Neural cell (in vitro differentiated cells): Measurements from ENCODE around the gene ZCCHC24.

Experiments
- EP300 ChIP-seq: fragments of 450-650 bp; conservative IDR thresholded peaks from 2 replicates; pipeline ENCODE4 v1.6.1; 2014; ENCODE audit warnings: antibody characterized with exemption, mild to moderate bottlenecking, moderate library complexity; ENCODE audit not compliant: poor library complexity, severe bottlenecking
- EZH2 ChIP-seq: fragments of 200-600, 300-800 bp; shearing (Covaris generic), sonication (generic); IDR thresholded peaks from 2 replicates; pipeline ENCODE4 v1.6.1; 2014; ENCODE audit warnings: antibody characterized with exemption, low read length, borderline replicate concordance, mild to moderate bottlenecking; ENCODE audit not compliant: insufficient read depth, poor library complexity, severe bottlenecking
- MXI1 ChIP-seq: fragments of 450-650 bp; conservative IDR thresholded peaks from 2 replicates; pipeline ENCODE4 v1.6.1; 2014; ENCODE audit warnings: antibody characterized with exemption, mild to moderate bottlenecking; ENCODE audit not compliant: poor library complexity, severe bottlenecking
- POLR2AphosphoS5 ChIP-seq: IDR thresholded peaks from 2 replicates; pipeline ENCODE4 v1.6.1; 2012
- RAD21 ChIP-seq: fragments of 450-650 bp; conservative IDR thresholded peaks from 2 replicates; pipeline ENCODE4 v1.6.1; 2014; ENCODE audit warnings: antibody characterized with exemption, mild to moderate bottlenecking, moderate library complexity
- SMC3 ChIP-seq: fragments of 450-650 bp; conservative IDR thresholded peaks from 2 replicates; pipeline ENCODE4 v1.6.1; 2014; ENCODE audit warnings: antibody characterized with exemption, mild to moderate bottlenecking, moderate library complexity; ENCODE audit not compliant: poor library complexity
- TAF1 ChIP-seq: IDR thresholded peaks from 2 replicates; pipeline ENCODE4 v1.6.1; 2012; ENCODE audit warnings: low read depth
- TF ChIP-seq, protein P1 (sequence below): fragments of 450-650 bp; IDR thresholded peaks from 2 replicates; pipeline ENCODE4 v1.5.1; 2014; ENCODE audit warnings: antibody characterized with exemption, mild to moderate bottlenecking, moderate library complexity; ENCODE audit not compliant: poor library complexity, severe bottlenecking

DNA sequence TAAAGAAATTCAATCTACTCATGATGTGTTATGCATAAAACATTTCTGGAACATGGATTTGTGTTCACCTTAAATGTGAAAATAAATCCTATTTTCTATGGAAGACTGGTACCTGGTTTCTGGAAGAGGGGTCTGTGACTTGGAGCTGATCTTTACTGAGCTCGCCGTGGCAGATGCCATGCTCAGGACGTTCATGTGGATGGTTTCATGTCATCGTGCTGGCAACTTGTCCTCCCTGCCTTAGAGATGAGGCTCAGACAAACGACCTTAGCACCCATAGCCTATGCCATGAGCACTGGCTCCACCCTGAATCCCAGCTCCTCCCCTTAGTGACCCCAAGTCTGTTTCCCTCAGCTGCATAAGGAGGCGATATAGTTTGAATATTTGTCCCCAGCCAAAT is 90.8 kb downstream of the ZCCHC24 start:
- TF ChIP-seq, protein P1, sequence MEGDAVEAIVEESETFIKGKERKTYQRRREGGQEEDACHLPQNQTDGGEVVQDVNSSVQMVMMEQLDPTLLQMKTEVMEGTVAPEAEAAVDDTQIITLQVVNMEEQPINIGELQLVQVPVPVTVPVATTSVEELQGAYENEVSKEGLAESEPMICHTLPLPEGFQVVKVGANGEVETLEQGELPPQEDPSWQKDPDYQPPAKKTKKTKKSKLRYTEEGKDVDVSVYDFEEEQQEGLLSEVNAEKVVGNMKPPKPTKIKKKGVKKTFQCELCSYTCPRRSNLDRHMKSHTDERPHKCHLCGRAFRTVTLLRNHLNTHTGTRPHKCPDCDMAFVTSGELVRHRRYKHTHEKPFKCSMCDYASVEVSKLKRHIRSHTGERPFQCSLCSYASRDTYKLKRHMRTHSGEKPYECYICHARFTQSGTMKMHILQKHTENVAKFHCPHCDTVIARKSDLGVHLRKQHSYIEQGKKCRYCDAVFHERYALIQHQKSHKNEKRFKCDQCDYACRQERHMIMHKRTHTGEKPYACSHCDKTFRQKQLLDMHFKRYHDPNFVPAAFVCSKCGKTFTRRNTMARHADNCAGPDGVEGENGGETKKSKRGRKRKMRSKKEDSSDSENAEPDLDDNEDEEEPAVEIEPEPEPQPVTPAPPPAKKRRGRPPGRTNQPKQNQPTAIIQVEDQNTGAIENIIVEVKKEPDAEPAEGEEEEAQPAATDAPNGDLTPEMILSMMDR, result no peak
- TF ChIP-seq EP300 (no peak), SMC3 (no peak), POLR2AphosphoS5 (no peak), RAD21 (no peak), EZH2 (no peak), MXI1 (no peak), TAF1 (no peak)
